GM23338 (cell line): ENCODE results near the gene ENTR1.

ENCODE experiments used
- JUNB ChIP-seq: IDR thresholded peaks from one replicate; pipeline ENCODE4 v1.6.1; 2016; ENCODE audit warnings: antibody characterized with exemption; ENCODE audit not compliant: unreplicated experiment
- ZNF331 ChIP-seq: fragments of 250-450 bp; sonication (Bioruptor Pico); IDR thresholded peaks from 2 replicates; pipeline ENCODE4 v1.5.0; 2020; ENCODE audit warnings: low read depth, mild to moderate bottlenecking, moderate library complexity
- TF ChIP-seq, protein P1 (sequence below), 2 experiments: fragments of 200-600 bp in 1 of 2; sonication (generic) in 1 of 2; conservative IDR thresholded peaks; 2 replicates each; pipeline versions ENCODE4 v1.5.1 to v1.6.1; 2016 to 2017; ENCODE audit warnings: antibody characterized with exemption in 2 of 2, low read depth in 2 of 2, mild to moderate bottlenecking in 2 of 2, moderate library complexity in 1 of 2

DNA sequence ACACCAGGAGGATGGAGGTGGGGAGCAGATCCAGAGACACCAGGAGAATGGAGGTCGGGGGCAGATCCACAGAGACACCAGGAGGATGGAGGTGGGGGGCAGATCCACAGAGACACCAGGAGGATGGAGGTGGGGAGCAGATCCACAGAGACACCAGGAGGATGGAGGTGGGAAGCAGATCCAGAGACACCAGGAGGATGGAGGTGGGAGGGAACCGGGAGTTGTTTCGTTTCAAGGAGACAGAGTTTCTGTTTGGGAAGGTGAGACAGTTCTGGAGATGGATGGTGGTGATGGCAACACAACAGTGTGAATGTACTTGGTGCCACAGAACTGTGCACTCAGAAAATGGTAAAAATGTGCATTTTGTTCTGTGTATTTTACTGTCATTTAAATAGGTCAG is 38.2 kb upstream of the ENTR1 start:
- TF ChIP-seq, protein P1, sequence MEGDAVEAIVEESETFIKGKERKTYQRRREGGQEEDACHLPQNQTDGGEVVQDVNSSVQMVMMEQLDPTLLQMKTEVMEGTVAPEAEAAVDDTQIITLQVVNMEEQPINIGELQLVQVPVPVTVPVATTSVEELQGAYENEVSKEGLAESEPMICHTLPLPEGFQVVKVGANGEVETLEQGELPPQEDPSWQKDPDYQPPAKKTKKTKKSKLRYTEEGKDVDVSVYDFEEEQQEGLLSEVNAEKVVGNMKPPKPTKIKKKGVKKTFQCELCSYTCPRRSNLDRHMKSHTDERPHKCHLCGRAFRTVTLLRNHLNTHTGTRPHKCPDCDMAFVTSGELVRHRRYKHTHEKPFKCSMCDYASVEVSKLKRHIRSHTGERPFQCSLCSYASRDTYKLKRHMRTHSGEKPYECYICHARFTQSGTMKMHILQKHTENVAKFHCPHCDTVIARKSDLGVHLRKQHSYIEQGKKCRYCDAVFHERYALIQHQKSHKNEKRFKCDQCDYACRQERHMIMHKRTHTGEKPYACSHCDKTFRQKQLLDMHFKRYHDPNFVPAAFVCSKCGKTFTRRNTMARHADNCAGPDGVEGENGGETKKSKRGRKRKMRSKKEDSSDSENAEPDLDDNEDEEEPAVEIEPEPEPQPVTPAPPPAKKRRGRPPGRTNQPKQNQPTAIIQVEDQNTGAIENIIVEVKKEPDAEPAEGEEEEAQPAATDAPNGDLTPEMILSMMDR (conservative IDR thresholded peaks at IDR 0.05; ENCODE audit: low read depth in 2 of 2), result no peak
- TF ChIP-seq JUNB, result no peak
- TF ChIP-seq ZNF331 (CRISPR knock-in tag), result no peak
